HepG2 (cell line): ENCODE results near the gene NCOR2. TPM values are rescaled to one million over a fixed set of nuclear protein-coding genes. Genes with fewer than 3 reads are reported as not detected.

ENCODE experiments used
- ATAC-seq: fragments of 200-7000 bp; cut with Tn5 transposase; 3 replicates; pipeline ENCODE4 v1.9.1; 2020; ENCODE audit warnings: mild to moderate bottlenecking, moderate library complexity
- BruUV-seq: library from RNA; stranded (reverse); fragments of 400-500 nt; replicated peaks from 2 replicates; lab custom pipeline; 2021; lab: Mats Ljungman, UMichigan
- CTCF ChIA-PET: fragments of 300-600 bp; formaldehyde crosslinking; extraction: SDS; loops from one replicate; lab custom pipeline; 2021; ENCODE audit warnings: low total read pairs, inconsistent platforms, low intra/inter-chr PET ratio; lab: Yijun Ruan, JAX
- POLR2A ChIA-PET: fragments of 350-600 bp; sonication (Branson Sonifier 250); formaldehyde crosslinking; loops from one replicate; lab custom pipeline; 2020; ENCODE audit warnings: antibody characterized with exemption, inconsistent platforms; lab: Yijun Ruan, JAX
- DNase-seq: peaks from one replicate; pipeline ENCODE4 v3.0.0-alpha.2; 2015; ENCODE audit warnings: low spot score
- FAIRE-seq: peaks from 3 replicates; lab custom pipeline; 2011; peaks lifted over from hg19 to GRCh38; lab: Jason Lieb, UNC
- H2AFZ ChIP-seq: one replicate; pipeline ENCODE4 v1.6.1; 2011; ENCODE audit warnings: low read length, inconsistent platforms
- H3K27ac ChIP-seq: fragments of 300-600 bp; 3 replicates; pipeline ENCODE4 v1.8.0; 2011; ENCODE audit warnings: mixed run types, mild to moderate bottlenecking, mixed read lengths, low read length, inconsistent platforms; ENCODE audit not compliant: insufficient read depth; ENCODE audit errors: extremely low read length
- H3K27me3 ChIP-seq, 2 experiments: fragments of 200-600 bp in 1 of 2; 2 replicates in 1 of 2; 3 replicates in 1 of 2; pipeline versions ENCODE4 v1.6.0 to v1.8.0; 2011; ENCODE audit warnings: low read length in 2 of 2, mild to moderate bottlenecking in 2 of 2, moderate library complexity in 2 of 2, inconsistent platforms in 1 of 2; ENCODE audit not compliant: insufficient read depth in 2 of 2, control insufficient read depth in 1 of 2
- H3K36me3 ChIP-seq, 2 experiments: fragments of 200-600 bp in 1 of 2; replicated peaks in 1 of 2; 2 replicates in 1 of 2; 3 replicates in 1 of 2; pipeline versions ENCODE4 v1.5.1 to v1.8.0; 2011; ENCODE audit warnings: low read length in 2 of 2, inconsistent platforms in 1 of 2; ENCODE audit not compliant: insufficient read depth in 2 of 2, control insufficient read depth in 1 of 2
- H3K4me1 ChIP-seq: 2 replicates; pipeline ENCODE4 v1.5.1; 2012; ENCODE audit warnings: low read length, inconsistent platforms; ENCODE audit not compliant: insufficient read depth
- H3K4me2 ChIP-seq: 2 replicates; pipeline ENCODE4 v1.6.0; 2011; ENCODE audit warnings: low read depth, low read length, inconsistent platforms
- H3K4me3 ChIP-seq, 3 experiments: fragments of 200-600 bp in 1 of 3; sonication (generic), shearing (Covaris generic) in 1 of 3; replicated peaks in 1 of 3; 2 replicates each; pipeline ENCODE4 v1.5.1; 2011 to 2016; ENCODE audit warnings: low read length in 3 of 3, inconsistent platforms in 2 of 3, low read depth in 2 of 3, mild to moderate bottlenecking in 2 of 3, control low read depth in 1 of 3, mixed read lengths in 1 of 3; ENCODE audit not compliant: insufficient read depth in 1 of 3
- H3K79me2 ChIP-seq: one replicate; pipeline ENCODE4 v1.6.1; 2011; ENCODE audit warnings: low read length, inconsistent platforms; ENCODE audit not compliant: insufficient read depth
- H3K9ac ChIP-seq: 2 replicates; pipeline ENCODE4 v1.6.0; 2011; ENCODE audit warnings: mild to moderate bottlenecking, low read depth, low read length, inconsistent platforms; ENCODE audit not compliant: insufficient read depth
- H3K9me3 ChIP-seq: 2 replicates; pipeline ENCODE4 v1.5.1; 2012; ENCODE audit warnings: mild to moderate bottlenecking, low read length
- H4K20me1 ChIP-seq: 2 replicates; pipeline ENCODE4 v1.6.0; 2011; ENCODE audit warnings: inconsistent platforms, mild to moderate bottlenecking, low read length, moderate library complexity; ENCODE audit not compliant: insufficient read depth
- BATF2 ChIP-seq: sonication (generic); formaldehyde crosslinking; IDR thresholded peaks from 2 replicates; pipeline ENCODE4 v1.8.0; 2022; ENCODE audit warnings: mild to moderate bottlenecking, missing genetic modification reagents, moderate library complexity
- EEA1 ChIP-seq: sonication (generic); formaldehyde crosslinking; IDR thresholded peaks from 2 replicates; pipeline ENCODE4 v1.5.1; 2020; ENCODE audit warnings: mild to moderate bottlenecking, missing genetic modification reagents, borderline replicate concordance
- GATAD2A ChIP-seq: IDR thresholded peaks from 2 replicates; pipeline ENCODE4 v1.6.1; 2016
- GPBP1L1 ChIP-seq: sonication (generic); formaldehyde crosslinking; IDR thresholded peaks from 2 replicates; pipeline ENCODE4 v1.5.0; 2020; ENCODE audit warnings: mild to moderate bottlenecking, missing genetic modification reagents
- HDAC1 ChIP-seq: sonication (generic); formaldehyde crosslinking; IDR thresholded peaks from 2 replicates; pipeline ENCODE4 v1.5.1; 2020; ENCODE audit warnings: mild to moderate bottlenecking, missing genetic modification reagents
- HDAC2 ChIP-seq: sonication (generic); formaldehyde crosslinking; IDR thresholded peaks from 2 replicates; pipeline ENCODE4 v1.4.0; 2020; ENCODE audit warnings: missing genetic modification reagents
- IKZF5 ChIP-seq: IDR thresholded peaks from 2 replicates; pipeline ENCODE4 v1.6.1; 2018; ENCODE audit warnings: missing genetic modification reagents, mild to moderate bottlenecking, missing compliant biosample characterization
- KMT2B ChIP-seq: IDR thresholded peaks from 2 replicates; pipeline ENCODE4 v1.6.1; 2016; ENCODE audit warnings: missing genetic modification reagents, missing compliant biosample characterization
- POLR2G ChIP-seq: fragments of 200-400 bp; formaldehyde crosslinking; IDR thresholded peaks from 2 replicates; pipeline ENCODE4 v1.6.1; 2018; ENCODE audit warnings: mild to moderate bottlenecking, low read depth, low read length, moderate library complexity
- SMAD9 ChIP-seq: sonication (generic); formaldehyde crosslinking; IDR thresholded peaks from 2 replicates; pipeline ENCODE4 v1.5.1; 2020; ENCODE audit warnings: mild to moderate bottlenecking, missing genetic modification reagents
- SPEN ChIP-seq: sonication (generic); formaldehyde crosslinking; IDR thresholded peaks from 2 replicates; pipeline ENCODE4 v1.5.1; 2020; ENCODE audit warnings: low read depth, mild to moderate bottlenecking, missing genetic modification reagents
- ZNF337 ChIP-seq: sonication (generic); formaldehyde crosslinking; IDR thresholded peaks from 2 replicates; pipeline ENCODE4 v1.5.1; 2020; ENCODE audit warnings: missing genetic modification reagents, low read depth, mild to moderate bottlenecking, borderline replicate concordance
- ZNF7 ChIP-seq: IDR thresholded peaks from 2 replicates; pipeline ENCODE4 v1.6.1; 2016; ENCODE audit warnings: missing biosample characterization, missing genetic modification reagents
- ZNF839 ChIP-seq: sonication (generic); formaldehyde crosslinking; IDR thresholded peaks from 2 replicates; pipeline ENCODE4 v1.4.0; 2020; ENCODE audit warnings: missing genetic modification reagents, mild to moderate bottlenecking, borderline replicate concordance
- WGBS: methylation state at CpG from one replicate; pipeline ENCODE4 v1.1.6; 2017; ENCODE audit warnings: low lambda C conversion rate; 5-methylcytosine and 5-hydroxymethylcytosine counted together
- in situ Hi-C: cut with HindIII; loops from 2 replicates; pipeline ENCODE4 v1.10.0; 2017; ENCODE audit warnings: low pct_unique_long_range_greater_than_20kb; ENCODE audit not compliant: extremely low pct_ligation_motif_present
- intact Hi-C: fragments of 100-400 bp; cut with micrococcal nuclease; formaldehyde crosslinking; loops from one replicate; pipeline ENCODE4 v1.10.0; 2022; ENCODE audit not compliant: unreplicated experiment
- polyA plus RNA-seq, 8 experiments: library from polyadenylated mRNA; depleted of rRNA in 3 of 8; stranded (reverse) in 7 of 8; unstranded in 1 of 8; fragments of >200 nt; fragmentation: Illumina TruSeq in 4 of 8; extraction: Trizol in 4 of 8; gene quantifications; 2 replicates each; pipeline versions ENCODE4 v1.2.1 to v1.2.3, GENCODE V29; 2011 to 2016; ENCODE audit warnings: low read depth in 4 of 8, missing spikeins in 1 of 8, mixed read lengths in 1 of 8; ENCODE audit not compliant: insufficient read depth in 1 of 8
- total RNA-seq, 5 experiments: library from RNA; depleted of rRNA; stranded (reverse); fragments of >200 nt; fragmentation: Illumina TruSeq; extraction: Trizol; gene quantifications; 2 replicates each; pipeline ENCODE4 v1.2.3, GENCODE V29; 2016; ENCODE audit warnings: low read depth in 1 of 5

NCOR2 gene
- total and polyA plus RNA-seq, 2 of the 13 experiments (the other 11 are each of a cell fraction or from before 2014, with no cell fraction given), result 4.5 to 5.7 TPM

GRCh38 chr12:124529565-124530276 lies 37.7 kb downstream of the NCOR2 start:
- ATAC-seq (no peak), FAIRE-seq (no peak), DNase-seq (no peak)
- H3K9ac ChIP-seq, result no peak overlapping the region
- no peak overlapping the region for H2AFZ ChIP-seq
- intact Hi-C loops (no loop called here), in situ Hi-C loops (no loop called here)
- H3K27me3 ChIP-seq, result no peaks in the 10 kb centered on the region
- TF ChIP-seq EEA1, result no peak
- no peak for TF ChIP-seq SMAD9 (CRISPR knock-in tag)
- TF ChIP-seq ZNF7 (CRISPR knock-in tag), result peak; percentile 93
- no peaks in the 10 kb centered on the region for H3K9me3 ChIP-seq
- no peaks in the 10 kb centered on the region for H3K36me3 ChIP-seq
- no TSS peak for BruUV-seq
- WGBS, result 95% methylated on average over 6 of the region's 6 CpGs
- POLR2A ChIA-PET, result interaction anchor here (1.0 kb wide), 1 partner anchor 11 kb away, joined by 3 read pairs; no protein-coding TSS in a partner anchor
- H3K27ac ChIP-seq, result no peak overlapping the region
- H4K20me1 ChIP-seq, result 0 out of 2 replicates have a peak, but pooled peaks cover 3% of the 10 kb centered on the region
- H3K4me3 ChIP-seq, result no peak overlapping the region
- H3K4me1 ChIP-seq, result no peaks in the 10 kb centered on the region
- CTCF ChIA-PET, result no interaction called here
- no peak overlapping the region for H3K4me2 ChIP-seq
- H3K79me2 ChIP-seq, result peaks cover 5% of the 10 kb centered on the region

- H3K36me3 ChIP-seq, result no peaks in the 10 kb centered on the region
- H3K9ac ChIP-seq, result no peak overlapping the region
- H3K9me3 ChIP-seq, result no peaks in the 10 kb centered on the region
- FAIRE-seq, result no peak
- no peak overlapping the region for H3K4me3 ChIP-seq
- H3K79me2 ChIP-seq, result peaks cover 2% of the 10 kb centered on the region
- CTCF ChIA-PET, result no interaction called here
- H3K4me1 ChIP-seq, result no peaks in the 10 kb centered on the region
- no peak for DNase-seq
- H4K20me1 ChIP-seq, result no peaks in the 10 kb centered on the region
- BruUV-seq, result no TSS peak
- WGBS, result 98% methylated on average over 14 of the region's 20 CpGs
- no peak overlapping the region for H2AFZ ChIP-seq
- POLR2A ChIA-PET, result no interaction called here
- intact Hi-C loops, result no loop called here
- H3K4me2 ChIP-seq, result no peak overlapping the region
- TF ChIP-seq HDAC2 (no peak), ZNF337 (CRISPR knock-in tag) (no peak), POLR2G (no peak), KMT2B (CRISPR knock-in tag) (no peak), BATF2 (CRISPR knock-in tag) (no peak), SPEN (CRISPR knock-in tag) (no peak), IKZF5 (CRISPR knock-in tag) (no peak), GPBP1L1 (no peak), ZNF839 (CRISPR knock-in tag) (no peak), HDAC1 (CRISPR knock-in tag) (no peak), GATAD2A (CRISPR knock-in tag) (no peak)
- TF ChIP-seq, all 625 proteins: peak for 0
- Histone ChIP-seq H3K27ac (no peak overlapping the region), H3K27me3 (no peaks in the 10 kb centered on the region)
- no peak for ATAC-seq
- in situ Hi-C loops, result no loop called here
Measured at GRCh38 chr12:124527861-124528561, 39.4 kb downstream of the NCOR2 start.
